Astrocyte of the cerebellum (primary cell): ENCODE data around the gene KIDINS220.

Source experiments
- DNase-seq: peaks from one replicate; pipeline ENCODE4 v3.0.0-alpha.2; 2011; ENCODE audit warnings: low read depth
- H3K4me3 ChIP-seq: 2 replicates; pipeline ENCODE4 v1.5.1; 2011; ENCODE audit warnings: mild to moderate bottlenecking, low read depth, low read length, moderate library complexity
- CTCF ChIP-seq: IDR thresholded peaks from 2 replicates; pipeline ENCODE4 v1.5.1; 2012; ENCODE audit warnings: low read length, low read depth, moderate library complexity, mild to moderate bottlenecking; ENCODE audit errors: missing control alignments
- in situ Hi-C: cut with HindIII; loops from 2 replicates; pipeline ENCODE4 v1.10.0; 2017; ENCODE audit warnings: low sequenced_read_pairs

KIDINS220 gene

DNA sequence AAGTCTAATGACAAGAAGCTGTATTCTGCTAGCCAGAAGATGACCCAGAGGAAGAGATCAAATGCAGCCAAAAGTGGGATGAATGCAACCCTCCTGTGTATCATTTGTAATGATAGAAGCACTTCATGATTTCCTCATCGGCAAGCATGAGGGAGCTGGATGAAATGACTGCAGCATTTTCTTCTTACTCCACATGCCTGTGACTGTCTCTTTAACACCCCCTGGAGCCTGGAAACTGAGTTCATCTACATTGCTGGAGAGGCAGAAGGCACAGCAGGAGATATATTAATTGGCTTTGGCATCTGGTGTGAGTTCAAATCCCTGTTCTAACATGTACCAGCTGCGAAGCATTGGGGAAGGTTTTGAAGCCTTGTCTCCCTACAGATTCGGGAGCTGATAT is 117.9 kb downstream of the KIDINS220 start:
- in situ Hi-C loops, result no loop called here
- TF ChIP-seq CTCF, result no peak
- DNase-seq, result no peak
- no peak overlapping the region for H3K4me3 ChIP-seq

- in situ Hi-C loops, result no loop called here
- no peak overlapping the region for H3K4me3 ChIP-seq
- DNase-seq, result no peak
- no peak for TF ChIP-seq CTCF
These were observed 122.4 kb downstream of the KIDINS220 start for GRCh38 chr2:8714971-8715370.

DNA sequence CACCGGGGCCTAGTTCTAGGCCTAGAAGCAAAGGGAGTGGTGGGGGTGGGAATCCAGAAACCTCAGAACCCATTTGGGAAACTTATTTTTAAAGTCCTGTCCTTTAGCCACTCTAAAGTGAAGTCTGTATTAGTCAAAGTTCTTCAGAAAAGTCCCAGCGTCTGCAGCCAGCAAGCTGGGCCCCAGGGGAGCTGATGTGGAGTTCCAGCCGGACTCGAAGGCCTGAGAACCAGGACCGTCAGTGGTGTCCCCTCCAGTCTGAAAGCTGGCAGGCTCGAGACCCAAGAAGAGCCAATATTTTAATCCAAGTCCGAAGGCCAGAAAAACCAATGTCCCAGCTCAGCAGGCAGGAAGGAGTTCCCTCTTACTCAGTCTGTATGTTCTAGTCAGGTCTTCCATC is 123.1 kb downstream of the KIDINS220 start:
- no peak for TF ChIP-seq CTCF
- H3K4me3 ChIP-seq, result no peak overlapping the region
- DNase-seq, result no peak
- in situ Hi-C loops, result no loop called here

GRCh38 chr2:8710951-8711350 is 126.5 kb downstream of the KIDINS220 start:
- H3K4me3 ChIP-seq, result no peak overlapping the region
- no peak for TF ChIP-seq CTCF
- no peak for DNase-seq
- in situ Hi-C loops, result no loop called here

DNA sequence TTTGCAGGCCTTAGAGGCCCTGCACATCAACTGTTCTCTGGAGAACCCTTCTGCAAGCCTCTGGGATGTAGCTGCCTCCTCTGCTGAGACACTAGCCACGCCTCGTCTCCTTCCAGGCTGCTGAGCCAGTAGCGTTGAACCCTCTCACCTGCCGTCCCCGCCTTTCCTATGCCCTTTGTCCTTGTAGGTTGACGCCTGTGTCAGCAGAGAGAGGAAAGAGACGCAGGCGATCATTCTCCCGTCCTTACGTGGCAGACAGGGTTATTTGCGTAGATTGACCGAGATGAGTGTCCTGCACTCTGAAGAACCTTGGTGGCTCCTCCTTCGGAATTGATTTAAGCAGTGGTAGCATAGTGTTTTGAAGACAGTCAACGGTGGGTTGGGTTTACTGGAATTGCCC is 127.8 kb downstream of the KIDINS220 start:
- no peak overlapping the region for H3K4me3 ChIP-seq
- in situ Hi-C loops, result no loop called here
- DNase-seq, result no peak
- no peak for TF ChIP-seq CTCF

DNA sequence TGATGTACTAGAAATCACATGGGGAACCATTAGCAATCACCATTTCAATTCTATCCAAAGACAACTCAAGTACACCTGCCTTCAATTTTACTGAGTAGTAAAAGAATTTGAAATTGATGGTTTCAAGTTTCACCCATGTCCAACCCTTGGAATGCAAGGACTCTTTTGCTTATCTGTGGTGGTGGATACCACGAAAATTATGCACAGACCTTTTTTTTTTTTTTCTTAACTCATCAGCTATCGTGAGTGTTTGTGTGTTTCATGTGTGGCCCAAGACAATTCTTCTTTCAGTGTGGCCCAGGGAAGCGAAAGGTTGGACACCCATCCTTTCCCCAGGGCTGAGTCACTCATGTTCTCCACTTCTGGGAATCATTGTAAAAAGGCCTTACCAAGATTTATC is 132.5 kb downstream of the KIDINS220 start:
- H3K4me3 ChIP-seq, result no peak overlapping the region
- DNase-seq, result peak; percentile 15
- in situ Hi-C loops, result no loop called here
- TF ChIP-seq CTCF, result no peak
